ENCODE measurements around the gene GNB1.

Gene GNB1

DNA sequence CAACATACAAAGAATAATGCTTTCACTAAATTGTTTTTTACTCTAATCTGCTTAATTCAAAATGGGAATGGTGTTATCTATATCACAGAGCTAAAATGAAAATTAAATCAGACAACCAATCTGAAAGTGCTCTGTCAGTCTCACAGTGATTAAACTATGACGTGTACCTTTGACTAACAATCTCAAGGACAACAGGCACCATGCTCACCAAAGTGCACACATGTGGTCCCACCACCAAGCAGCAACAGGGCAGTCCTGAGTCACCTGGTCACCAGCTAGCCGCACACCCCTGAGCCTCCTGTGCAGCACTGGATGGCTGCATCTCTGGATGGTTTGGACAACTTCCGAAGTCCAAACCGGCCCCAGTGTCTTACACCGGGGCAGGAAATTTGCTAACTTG, 58.1 kb downstream of the GNB1 start:
- DNase-seq (ENCODE audit: extremely low read depth, low read depth): no peak
- no peak for TF ChIP-seq CTCF (IDR thresholded peaks at IDR 0.05; ENCODE audit: low read depth, low read length)

GRCh38 chr1:1832166-1832565, 58.7 kb downstream of the GNB1 start:
- TF ChIP-seq CTCF (IDR thresholded peaks at IDR 0.05; ENCODE audit: low read depth, low read length): no peak
- DNase-seq (ENCODE audit: extremely low read depth, low read depth): no peak

GRCh38 chr1:1827089-1827848, 63.6 kb downstream of the GNB1 start:
- no peak for DNase-seq (ENCODE audit: extremely low read depth, low read depth)
- no peak for TF ChIP-seq CTCF (IDR thresholded peaks at IDR 0.05; ENCODE audit: low read depth, low read length)

DNA sequence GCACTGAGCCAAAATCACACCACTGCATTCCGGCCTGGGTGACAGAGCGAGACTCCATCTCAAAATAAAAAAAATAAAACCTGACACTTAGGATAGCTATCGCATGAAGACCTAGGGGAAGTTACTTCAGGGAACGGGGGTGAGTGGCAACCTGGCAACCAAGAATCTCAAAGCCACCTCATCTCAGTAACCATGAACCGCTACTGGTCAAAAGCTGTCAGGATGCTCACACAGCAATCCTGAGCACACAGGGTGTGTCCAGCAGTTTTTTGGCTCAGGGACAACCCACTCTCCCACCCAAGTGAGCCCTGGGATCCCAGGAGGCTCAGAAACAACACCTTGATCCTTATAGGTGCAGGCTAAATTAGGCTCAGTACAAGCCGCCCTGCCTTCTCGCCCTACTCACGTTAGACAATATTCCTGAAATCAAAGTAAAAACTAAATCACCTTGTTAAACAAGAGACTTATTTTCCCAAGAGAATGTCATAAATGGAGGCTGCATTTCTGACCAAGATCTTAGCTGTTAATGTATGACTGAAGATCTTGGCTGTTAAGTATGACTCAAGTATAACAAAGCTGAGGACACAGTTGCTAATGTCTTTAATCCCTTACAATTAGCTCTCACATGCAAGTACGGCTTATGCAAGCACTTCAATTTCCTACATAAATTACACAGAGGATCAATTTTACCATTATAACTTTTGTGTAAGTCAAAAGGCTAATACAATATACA, 64.4 kb downstream of the GNB1 start:
- no peak for TF ChIP-seq CTCF (IDR thresholded peaks at IDR 0.05; ENCODE audit: low read depth, low read length)
- DNase-seq (ENCODE audit: extremely low read depth, low read depth): no peak

DNA sequence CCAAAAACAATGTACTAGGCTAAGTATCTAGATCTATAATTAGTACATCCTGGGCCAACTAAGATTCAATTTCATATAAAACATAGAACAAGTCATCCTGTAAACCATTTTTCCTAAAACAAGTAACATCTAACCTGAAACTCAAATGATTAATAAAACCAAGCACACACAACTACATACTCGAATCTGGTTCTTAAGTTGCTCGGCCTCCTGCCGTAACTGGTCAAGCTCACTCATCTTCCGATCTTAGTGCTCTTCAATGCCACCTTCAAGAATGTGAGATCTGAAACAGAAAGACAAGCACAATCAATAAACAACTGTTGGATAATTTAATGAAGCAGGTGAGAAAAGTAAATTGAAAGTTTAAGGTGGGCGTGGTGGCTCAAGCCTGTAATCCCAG, 65.7 kb downstream of the GNB1 start:
- DNase-seq (ENCODE audit: extremely low read depth, low read depth): no peak
- TF ChIP-seq CTCF (IDR thresholded peaks at IDR 0.05; ENCODE audit: low read depth, low read length): no peak

- no peak for DNase-seq (ENCODE audit: extremely low read depth, low read depth)
- no peak for TF ChIP-seq CTCF (IDR thresholded peaks at IDR 0.05; ENCODE audit: low read depth, low read length)
These were observed 71.1 kb downstream of the GNB1 start for GRCh38 chr1:1819762-1820161.

GRCh38 chr1:1817221-1817620, 73.7 kb downstream of the GNB1 start:
- no peak for DNase-seq (ENCODE audit: extremely low read depth, low read depth)
- TF ChIP-seq CTCF (IDR thresholded peaks at IDR 0.05; ENCODE audit: low read depth, low read length): no peak
